Mucosa of descending colon (tissue), 3 donors: ENCODE data around the gene DSTYK. TPM values are rescaled to one million over a fixed set of nuclear protein-coding genes. Genes with fewer than 3 reads are reported as not detected.

Experiments
- ATAC-seq: fragments of 200-7000 bp; cut with Tn5 transposase; one replicate; pipeline ENCODE4 v1.9.1; 2020; ENCODE audit warnings: mild to moderate bottlenecking, moderate library complexity
- DNase-seq, 3 donors: peaks; one replicate each; pipeline ENCODE4 v3.0.0-alpha.2; 2020
- H3K36me3 ChIP-seq: fragments of 200-600 bp; one replicate; pipeline ENCODE4 v1.8.0; 2021; ENCODE audit warnings: low read depth, mild to moderate bottlenecking
- H3K4me1 ChIP-seq: fragments of 200-600 bp; one replicate; pipeline ENCODE4 v1.8.0; 2021; ENCODE audit warnings: low read depth, mild to moderate bottlenecking
- H3K4me3 ChIP-seq: fragments of 200-600 bp; one replicate; pipeline ENCODE4 v1.8.0; 2021; ENCODE audit warnings: mild to moderate bottlenecking
- H3K9me3 ChIP-seq: fragments of 200-600 bp; one replicate; pipeline ENCODE4 v1.8.0; 2021; ENCODE audit warnings: mild to moderate bottlenecking
- intact Hi-C, 2 donors: fragments of 100-400 bp; cut with DNase I in 1 of 2; cut with micrococcal nuclease in 1 of 2; formaldehyde crosslinking; loops; one replicate each; pipeline versions ENCODE4 v1.11.0 to v1.11.1; 2022; cut with DNase I, micrococcal nuclease
- long read RNA-seq, 2 donors: library from polyadenylated mRNA; unstranded; transcript quantifications; one replicate each; pipeline ENCODE4 v2.0.0, GENCODE V29; 2019 to 2021
- total RNA-seq, 3 donors: library from RNA; stranded (reverse); fragmentation: NEBNext Ultra II Directional in 2 of 3; extraction: Animal tissue kit (Norgen Biotek cat#: 25700) in 2 of 3; gene quantifications; one replicate each; pipeline versions ENCODE4 v1.2.1 to v1.2.4, GENCODE V29; 2021 to 2023
- TF ChIP-seq, protein P1 (sequence below): fragments of 200-600 bp; IDR thresholded peaks from one replicate; pipeline ENCODE4 v1.8.0; 2022; ENCODE audit warnings: antibody characterized with exemption, mild to moderate bottlenecking
- donor health status: DM: no; HTN: no; CAD: no; lungs with moderate emphysema.
- donor health status: DM: no; HTN: no; CAD: no.
- donor health status: DM: no; HTN: yes; CAD: no.

DSTYK gene, protein sequence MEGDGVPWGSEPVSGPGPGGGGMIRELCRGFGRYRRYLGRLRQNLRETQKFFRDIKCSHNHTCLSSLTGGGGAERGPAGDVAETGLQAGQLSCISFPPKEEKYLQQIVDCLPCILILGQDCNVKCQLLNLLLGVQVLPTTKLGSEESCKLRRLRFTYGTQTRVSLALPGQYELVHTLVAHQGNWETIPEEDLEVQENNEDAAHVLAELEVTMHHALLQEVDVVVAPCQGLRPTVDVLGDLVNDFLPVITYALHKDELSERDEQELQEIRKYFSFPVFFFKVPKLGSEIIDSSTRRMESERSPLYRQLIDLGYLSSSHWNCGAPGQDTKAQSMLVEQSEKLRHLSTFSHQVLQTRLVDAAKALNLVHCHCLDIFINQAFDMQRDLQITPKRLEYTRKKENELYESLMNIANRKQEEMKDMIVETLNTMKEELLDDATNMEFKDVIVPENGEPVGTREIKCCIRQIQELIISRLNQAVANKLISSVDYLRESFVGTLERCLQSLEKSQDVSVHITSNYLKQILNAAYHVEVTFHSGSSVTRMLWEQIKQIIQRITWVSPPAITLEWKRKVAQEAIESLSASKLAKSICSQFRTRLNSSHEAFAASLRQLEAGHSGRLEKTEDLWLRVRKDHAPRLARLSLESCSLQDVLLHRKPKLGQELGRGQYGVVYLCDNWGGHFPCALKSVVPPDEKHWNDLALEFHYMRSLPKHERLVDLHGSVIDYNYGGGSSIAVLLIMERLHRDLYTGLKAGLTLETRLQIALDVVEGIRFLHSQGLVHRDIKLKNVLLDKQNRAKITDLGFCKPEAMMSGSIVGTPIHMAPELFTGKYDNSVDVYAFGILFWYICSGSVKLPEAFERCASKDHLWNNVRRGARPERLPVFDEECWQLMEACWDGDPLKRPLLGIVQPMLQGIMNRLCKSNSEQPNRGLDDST
- 10 to 100 TPM in 1 of 3 donors, 1 to 10 TPM in 2; 5.3 to 13.9 (median 5.8) TPM for total RNA-seq
- long read RNA-seq, donor 1, full-length matches to known transcripts = 8 of 18 reads
- long read RNA-seq, donor 1, partial matches to known transcripts = 2 of 18 reads
- long read RNA-seq, donor 1, other reads (novel, unspliced or antisense) = 8 of 18 reads
- long read RNA-seq, donor 2, partial matches to known transcripts = 0 of 2 reads
- long read RNA-seq, donor 2, other reads (novel, unspliced or antisense) = 2 of 2 reads

DNA sequence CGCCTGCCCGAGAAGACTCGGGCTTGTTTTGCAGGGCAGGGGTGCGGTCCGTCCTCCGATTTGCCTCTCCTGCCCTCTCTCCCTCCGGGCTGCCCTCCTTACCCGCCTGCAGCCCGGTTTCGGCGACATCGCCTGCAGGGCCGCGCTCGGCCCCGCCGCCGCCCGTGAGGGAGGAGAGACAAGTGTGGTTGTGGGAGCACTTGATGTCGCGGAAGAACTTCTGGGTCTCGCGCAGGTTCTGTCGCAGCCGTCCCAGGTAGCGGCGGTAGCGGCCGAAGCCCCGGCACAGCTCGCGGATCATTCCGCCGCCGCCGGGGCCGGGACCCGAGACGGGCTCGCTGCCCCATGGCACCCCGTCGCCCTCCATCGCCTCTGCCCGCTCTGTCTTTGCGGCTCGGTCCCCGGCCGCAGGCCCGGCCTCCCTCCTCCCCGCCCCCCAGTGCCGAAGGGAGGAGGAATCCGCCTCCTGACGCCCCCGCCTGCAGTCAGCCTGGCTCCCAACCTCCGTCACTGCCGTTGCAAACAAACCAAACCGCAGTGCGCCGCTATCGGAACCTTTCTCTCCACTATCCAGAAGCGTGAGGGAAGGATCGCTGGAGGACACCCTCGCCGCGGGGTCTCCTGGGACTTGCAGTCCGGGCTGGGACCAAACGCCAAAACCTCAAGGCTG, at the start of gene DSTYK:
Gene DSTYK (minus strand): TSS at position 534 of the 670 bp plus-strand sequence. CDS start 167 bp downstream, at position 367.
- intact Hi-C loops = no loop called here
- DNase-seq = peak; percentile 92 to 95 (median 93)
- Histone ChIP-seq H3K9me3 (no peaks in the 10 kb centered on the region), H3K4me1 (peaks cover 3% of the 10 kb centered on the region), H3K36me3 (no peaks in the 10 kb centered on the region), H3K4me3 (peak within 1 kb of the TSS; percentile 75)
- ATAC-seq = peak; percentile 96
- TF ChIP-seq, protein P1, sequence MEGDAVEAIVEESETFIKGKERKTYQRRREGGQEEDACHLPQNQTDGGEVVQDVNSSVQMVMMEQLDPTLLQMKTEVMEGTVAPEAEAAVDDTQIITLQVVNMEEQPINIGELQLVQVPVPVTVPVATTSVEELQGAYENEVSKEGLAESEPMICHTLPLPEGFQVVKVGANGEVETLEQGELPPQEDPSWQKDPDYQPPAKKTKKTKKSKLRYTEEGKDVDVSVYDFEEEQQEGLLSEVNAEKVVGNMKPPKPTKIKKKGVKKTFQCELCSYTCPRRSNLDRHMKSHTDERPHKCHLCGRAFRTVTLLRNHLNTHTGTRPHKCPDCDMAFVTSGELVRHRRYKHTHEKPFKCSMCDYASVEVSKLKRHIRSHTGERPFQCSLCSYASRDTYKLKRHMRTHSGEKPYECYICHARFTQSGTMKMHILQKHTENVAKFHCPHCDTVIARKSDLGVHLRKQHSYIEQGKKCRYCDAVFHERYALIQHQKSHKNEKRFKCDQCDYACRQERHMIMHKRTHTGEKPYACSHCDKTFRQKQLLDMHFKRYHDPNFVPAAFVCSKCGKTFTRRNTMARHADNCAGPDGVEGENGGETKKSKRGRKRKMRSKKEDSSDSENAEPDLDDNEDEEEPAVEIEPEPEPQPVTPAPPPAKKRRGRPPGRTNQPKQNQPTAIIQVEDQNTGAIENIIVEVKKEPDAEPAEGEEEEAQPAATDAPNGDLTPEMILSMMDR = no peak

DNA sequence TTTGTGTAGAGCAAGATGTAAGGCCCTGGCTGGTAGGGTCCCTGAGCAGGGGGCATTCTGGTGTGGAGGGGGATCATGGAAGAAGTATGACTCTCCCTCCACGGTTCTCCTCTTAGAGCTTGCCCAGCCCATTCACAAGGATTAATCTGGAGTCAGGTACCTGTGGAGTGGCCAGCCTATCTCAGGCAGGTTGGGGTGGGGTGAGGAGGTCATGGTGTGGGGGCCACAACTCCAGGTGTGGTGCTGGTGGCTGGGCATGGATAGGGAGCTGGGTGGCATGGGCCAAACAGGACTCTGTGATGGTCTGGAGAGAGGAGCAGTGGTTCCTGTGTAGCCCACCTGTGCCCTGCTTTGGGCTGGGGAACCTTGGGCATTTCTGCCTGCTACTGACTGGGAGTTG, 48.5 kb upstream of the DSTYK start:
- Histone ChIP-seq H3K9me3 (no peaks in the 10 kb centered on the region), H3K4me3 (no peak overlapping the region), H3K4me1 (no peaks in the 10 kb centered on the region), H3K36me3 (no peaks in the 10 kb centered on the region)
- TF ChIP-seq, protein P1 = no peak
- intact Hi-C loops = loop anchor here in 1 of 2 donors (10.0 kb wide), 2 partner anchors 115 to 285 kb away; no protein-coding TSS in a partner anchor
- DNase-seq (no peak), ATAC-seq (no peak)

DNA sequence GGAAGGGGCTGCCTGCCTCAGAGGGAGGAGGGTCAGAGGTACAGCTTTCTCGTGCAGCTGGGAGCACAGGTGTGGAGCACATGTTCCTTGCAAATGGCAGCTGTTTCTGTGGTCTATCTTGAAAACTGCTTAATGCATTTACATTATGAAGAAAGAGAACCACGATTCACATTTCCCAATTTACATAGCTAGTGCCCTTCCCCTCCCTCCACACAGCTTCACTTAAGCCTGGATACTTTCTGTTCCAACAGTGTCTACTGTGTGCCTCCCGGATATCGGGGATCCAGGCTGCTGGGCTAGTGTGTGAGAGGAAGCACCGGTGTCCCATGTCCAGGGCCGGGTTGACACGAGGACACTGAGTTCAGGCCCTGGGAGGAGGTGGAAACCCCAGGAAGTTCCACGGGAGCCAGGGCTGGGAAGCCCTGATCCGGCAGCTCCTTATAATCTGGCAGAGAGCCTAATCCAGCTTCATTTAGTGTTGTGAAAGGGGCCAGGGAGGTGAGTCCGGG, 47.9 kb upstream of the DSTYK start:
- intact Hi-C loops = loop anchor here in 1 of 2 donors (10.0 kb wide), 2 partner anchors 115 to 285 kb away; no protein-coding TSS in a partner anchor
- ATAC-seq (no peak), DNase-seq (no peak)
- Histone ChIP-seq H3K36me3 (no peaks in the 10 kb centered on the region), H3K4me1 (no peaks in the 10 kb centered on the region), H3K4me3 (no peak overlapping the region), H3K9me3 (no peaks in the 10 kb centered on the region)
- TF ChIP-seq, protein P1 = no peak

DNA sequence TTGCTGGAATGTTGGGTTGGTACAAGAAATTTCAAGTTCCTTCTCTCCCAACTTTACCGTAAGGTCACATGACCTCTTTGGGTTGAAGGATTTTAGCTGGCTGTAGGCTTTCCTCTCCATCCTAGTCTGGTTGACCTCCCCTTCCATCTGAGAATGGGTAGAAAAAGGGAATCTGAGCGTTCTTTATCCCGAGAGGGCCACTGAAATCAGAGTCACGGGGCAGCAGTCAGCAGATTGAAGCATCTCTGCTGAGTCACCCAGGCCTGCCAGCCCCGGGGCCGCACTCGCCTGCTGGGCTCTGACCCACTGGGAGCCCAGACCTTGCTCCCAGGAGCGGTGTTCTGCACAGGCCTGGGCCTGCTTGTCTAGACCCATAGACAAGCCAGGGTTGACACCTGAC, 47.2 kb upstream of the DSTYK start:
- DNase-seq = no peak
- Histone ChIP-seq H3K9me3 (no peaks in the 10 kb centered on the region), H3K4me3 (no peak overlapping the region), H3K4me1 (no peaks in the 10 kb centered on the region), H3K36me3 (no peaks in the 10 kb centered on the region)
- TF ChIP-seq, protein P1 = no peak
- no peak for ATAC-seq
- intact Hi-C loops = loop anchor here in 1 of 2 donors (10.0 kb wide), 2 partner anchors 114 to 284 kb away; no protein-coding TSS in a partner anchor
